ENCODE measurements around the gene EPHB1.

DNA sequence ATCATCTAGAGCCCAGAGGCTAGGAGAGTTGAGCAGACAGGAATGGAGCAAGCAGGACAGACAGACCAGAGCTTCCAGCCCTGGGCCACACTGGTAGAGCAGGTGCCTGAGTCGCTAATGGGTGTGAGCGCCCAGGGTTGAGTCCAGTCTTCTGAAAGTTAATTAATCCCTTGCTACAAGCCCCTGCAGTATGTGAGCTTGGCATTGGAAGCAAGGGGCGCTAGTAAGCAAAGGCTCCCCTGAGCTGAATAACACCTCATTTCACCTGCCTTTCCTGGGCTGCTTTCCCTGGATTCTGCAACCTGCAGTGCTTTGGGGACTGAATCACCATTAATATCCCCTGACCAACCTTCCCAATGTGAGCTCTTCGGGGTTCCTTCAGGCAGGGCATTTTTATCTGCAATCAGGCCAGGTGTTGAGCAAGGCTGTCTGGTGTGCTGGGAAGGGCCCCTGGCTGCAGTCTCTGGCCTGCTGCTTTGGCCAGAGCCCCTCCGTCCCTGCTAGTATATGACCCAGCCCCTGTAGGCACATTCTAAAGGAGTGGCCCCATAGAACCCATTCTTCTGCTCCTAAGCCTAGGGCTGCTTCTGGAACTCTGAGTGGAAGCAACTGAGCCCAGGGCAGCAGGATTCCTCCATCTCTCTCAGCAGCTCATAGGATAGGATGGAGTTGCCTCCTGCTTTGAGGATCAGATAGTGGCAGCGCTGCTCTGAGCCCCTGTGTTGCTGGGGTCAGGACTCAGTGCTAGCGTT is 45.1 kb upstream of the EPHB1 start:
- TF ChIP-seq EZH2 (IDR thresholded peaks at IDR 0.05) (no peak), POLR2AphosphoS5 (IDR thresholded peaks at IDR 0.05; ENCODE audit: borderline replicate concordance, low read depth, low read length) (no peak), FOXP2 (optimal IDR thresholded peaks at IDR 0.05; ENCODE audit: control extremely low read depth, extremely low read length, insufficient read depth) (no peak)
